T-helper 1 cell treated with Interleukin-12 subunit alpha and Interleukin-12 subunit beta and Interleukin-4 antibody, amounts not matched to agents 30 ng/mL and 1 ng/mL, for 36 hours (primary cell): ENCODE data around the gene FAM167B. TPM values are rescaled to one million over a fixed set of nuclear protein-coding genes. Genes with fewer than 3 reads are reported as not detected.

ENCODE experiments used
- intact Hi-C: fragments of 100-400 bp; cut with micrococcal nuclease; formaldehyde crosslinking; loops from one replicate; pipeline ENCODE4 v1.15.1; 2024
- total RNA-seq: library from RNA; stranded (reverse); gene quantifications from 2 replicates; pipeline ENCODE4 v1.2.3, GENCODE V29; 2022

FAM167B gene
- 0.22 and 0.68 TPM in 2 replicates for total RNA-seq

DNA sequence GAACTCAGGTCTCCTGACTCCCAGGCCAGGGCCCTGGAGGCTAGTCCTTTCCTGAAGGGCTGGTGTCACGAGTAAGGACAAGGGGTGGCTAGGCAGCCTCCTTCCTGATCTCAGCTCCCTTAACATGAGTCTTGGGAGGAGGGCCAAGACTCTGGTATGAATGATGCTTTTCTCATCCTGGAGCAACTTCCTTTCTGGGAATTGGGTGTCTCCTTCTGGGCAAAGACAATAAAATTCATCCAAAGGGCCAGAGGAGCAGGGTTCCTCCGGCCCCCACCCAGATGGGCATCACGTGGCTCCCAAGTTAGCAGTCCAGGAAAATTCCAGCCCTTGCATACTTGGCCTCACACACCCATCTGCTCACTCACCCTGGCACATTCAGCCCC lies at the start of gene FAM167B:
TSS of gene FAM167B (plus strand) at position 335 of the 386 bp plus-strand sequence. CDS start 200 bp downstream, outside the sequence.
- intact Hi-C loops, result no loop called here

GRCh38 chr1:32197837-32198236 lies 49.2 kb upstream of the FAM167B start:
- intact Hi-C loops, result no loop called here

GRCh38 chr1:32198237-32199042 lies 48.6 kb upstream of the FAM167B start:
- intact Hi-C loops, result no loop called here

DNA sequence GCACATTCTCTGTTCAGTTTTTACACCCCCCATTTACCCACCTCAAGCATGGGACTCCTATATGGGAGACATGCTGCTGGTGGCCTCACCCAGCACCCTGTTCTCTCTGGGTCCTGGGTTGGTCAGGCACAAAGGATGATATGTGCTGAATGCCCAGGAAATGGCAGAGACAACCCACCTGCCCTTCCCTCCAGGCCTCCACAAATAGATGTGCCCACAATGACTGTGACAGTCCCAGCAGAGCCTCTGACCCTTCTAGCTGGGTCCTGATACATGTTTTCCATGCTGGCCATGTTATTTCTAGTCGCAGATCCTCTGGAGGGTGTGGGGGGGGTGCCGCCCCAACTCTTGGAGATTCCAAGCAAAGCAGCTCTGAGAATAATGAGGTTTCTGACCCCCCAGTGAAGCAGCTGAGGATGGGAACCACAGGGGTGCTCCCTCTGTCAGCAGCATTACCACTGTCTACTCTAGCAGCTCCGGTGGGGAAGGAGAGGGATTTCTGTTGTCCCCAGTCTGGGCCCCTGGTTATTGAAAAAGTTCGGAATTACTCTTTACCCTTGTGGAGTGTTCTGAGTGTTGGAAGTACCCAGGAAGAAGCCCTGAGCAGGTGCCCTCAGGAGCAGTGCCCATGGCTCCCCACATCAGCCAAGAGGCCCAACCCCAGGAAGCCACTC lies 47.8 kb upstream of the FAM167B start:
- intact Hi-C loops, result no loop called here

GRCh38 chr1:32199717-32200072 lies 47.3 kb upstream of the FAM167B start:
- intact Hi-C loops, result loop anchor here (1.0 to 5.0 kb wide), 8 partner anchors 19 to 451 kb away; partner anchors contain the start of genes BSDC1, EIF3I, LCK and PTP4A2

DNA sequence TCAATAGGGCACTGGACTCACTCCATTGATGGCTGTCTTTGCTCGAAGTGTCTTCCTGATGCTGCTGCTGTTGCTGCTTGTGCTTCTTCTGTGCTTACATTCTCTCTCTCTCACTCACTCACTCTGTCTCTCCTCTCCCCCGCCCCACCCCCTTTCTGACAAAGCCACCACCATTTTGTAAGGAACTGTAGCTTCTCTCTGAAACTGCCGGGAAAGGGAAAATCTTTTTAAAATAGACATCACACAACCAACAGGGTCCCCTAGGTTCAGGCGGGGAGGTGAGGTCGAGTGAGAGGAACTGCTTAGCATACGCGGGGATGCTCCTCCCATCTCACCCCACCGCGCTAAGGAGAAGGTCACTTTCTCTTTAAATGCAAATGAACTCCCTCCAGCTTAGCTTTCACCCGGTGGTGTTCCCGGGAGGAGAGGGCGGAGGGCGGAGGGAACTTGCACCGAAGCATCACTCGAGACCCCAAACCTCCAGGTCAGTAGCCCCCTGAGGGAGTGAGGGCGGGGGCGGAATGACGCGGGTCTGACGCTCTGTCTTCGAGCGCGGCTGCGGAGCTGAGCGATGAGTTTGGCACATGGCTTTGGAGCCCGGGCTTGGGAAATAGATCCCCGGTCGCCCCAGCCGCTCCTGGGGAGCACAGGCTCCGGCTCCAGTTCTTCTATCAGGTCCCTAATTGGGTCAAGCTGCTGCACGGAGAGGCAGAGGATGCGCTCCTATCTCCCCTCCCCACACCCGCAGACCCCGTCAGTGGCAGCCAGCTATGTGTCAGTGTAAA lies 46.6 kb upstream of the FAM167B start, which contains the start of gene CCDC28B:
TSS of gene CCDC28B (plus strand) at position 370 of the 785 bp plus-strand sequence. CDS start 1,341 bp downstream, outside the sequence.
- intact Hi-C loops, result loop anchor here (1.0 to 5.0 kb wide), 9 partner anchors 20 to 450 kb away; partner anchors contain the start of genes BSDC1, EIF3I, LCK and PTP4A2

GRCh38 chr1:32201011-32201855 lies 45.8 kb upstream of the FAM167B start:
- intact Hi-C loops, result loop anchor here (1.0 to 5.0 kb wide), 5 partner anchors 50 to 450 kb away; partner anchors contain the start of genes LCK, PTP4A2, RBBP4 and ZBTB8OS

GRCh38 chr1:32204943-32205361 lies 42.1 kb upstream of the FAM167B start:
- intact Hi-C loops, result loop anchor here (1.0 to 5.0 kb wide), 5 partner anchors 17 to 268 kb away; partner anchors contain the start of genes BSDC1, EIF3I, PTP4A2 and TMEM234

GRCh38 chr1:32205401-32206370 lies 41.3 kb upstream of the FAM167B start, which contains the start of gene IQCC:
Gene IQCC (plus strand): TSS chr1:32205671. CDS start chr1:32205682, 11 bp downstream.
- intact Hi-C loops, result loop anchor here (1.0 kb wide), 3 partner anchors 17 to 189 kb away; partner anchors contain the start of genes BSDC1, EIF3I, TMEM234 and TMEM39B

DNA sequence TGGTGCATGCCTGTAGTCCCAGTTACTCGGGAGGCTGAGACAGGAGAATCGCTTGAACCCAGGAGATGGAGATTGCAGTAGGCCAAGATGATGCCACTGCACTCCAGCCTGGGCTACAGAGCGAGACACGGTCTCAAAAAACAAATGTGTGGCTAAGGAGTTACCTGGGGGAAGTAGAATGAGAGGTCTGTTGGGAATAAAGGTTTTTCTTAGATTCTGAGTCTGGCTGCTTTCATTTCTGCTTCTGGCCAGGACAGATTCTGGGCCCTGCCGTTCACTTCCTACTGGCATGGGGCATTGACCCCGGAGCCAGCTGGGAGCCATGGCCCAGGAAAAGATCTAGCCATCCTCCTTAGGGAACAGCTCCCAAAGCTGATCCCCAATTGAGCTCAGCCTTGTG lies 38.6 kb upstream of the FAM167B start:
- intact Hi-C loops, result no loop called here

DNA sequence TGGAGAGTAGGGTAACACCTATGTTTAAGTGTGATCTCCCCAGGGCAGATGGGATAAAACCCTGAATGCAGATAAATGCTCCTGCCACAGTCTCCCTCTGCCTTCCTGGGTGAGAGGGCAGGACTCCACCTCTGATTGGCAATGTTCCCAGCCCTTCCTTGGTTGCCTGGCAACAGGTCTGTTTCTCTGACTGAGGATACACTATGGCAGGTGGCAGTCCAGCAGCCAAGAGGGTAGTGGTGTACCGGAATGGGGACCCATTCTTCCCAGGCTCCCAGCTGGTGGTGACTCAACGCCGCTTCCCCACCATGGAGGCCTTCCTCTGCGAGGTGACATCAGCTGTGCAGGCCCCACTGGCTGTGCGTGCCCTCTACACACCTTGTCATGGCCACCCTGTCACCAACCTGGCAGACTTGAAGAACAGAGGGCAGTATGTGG lies 38.1 kb upstream of the FAM167B start, which contains the start of gene DCDC2B:
TSS of gene DCDC2B (plus strand) at position 199 of the 438 bp plus-strand sequence. CDS start at position 204, 5 bp downstream.
- intact Hi-C loops, result no loop called here

GRCh38 chr1:32215629-32216480 lies 31.2 kb upstream of the FAM167B start:
- intact Hi-C loops, result loop anchor here (1.0 kb wide), 3 partner anchors 104 to 198 kb away; no protein-coding TSS in a partner anchor

DNA sequence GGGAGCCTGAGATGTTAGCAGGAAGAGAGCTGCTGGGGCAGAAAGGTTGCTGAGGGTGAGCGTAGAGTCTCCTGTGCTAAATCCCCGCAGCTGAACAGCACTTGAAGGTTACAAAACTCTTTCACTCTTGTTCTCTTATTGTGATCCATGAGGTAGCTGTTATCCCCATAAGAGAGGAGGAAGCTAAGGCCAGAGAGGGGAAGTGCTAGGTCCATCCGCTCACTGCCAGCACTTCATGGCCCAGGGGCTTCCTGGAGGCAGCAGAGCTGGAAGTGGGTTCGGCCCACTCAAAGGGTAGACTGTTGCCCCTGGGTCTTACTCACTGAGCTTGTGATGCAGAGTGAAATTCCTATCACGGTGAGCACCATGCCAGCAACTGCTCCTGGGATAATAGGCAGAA lies 30.5 kb upstream of the FAM167B start:
- intact Hi-C loops, result no loop called here

- intact Hi-C loops, result no loop called here
Observed at GRCh38 chr1:32219022-32219421, 28.0 kb upstream of the FAM167B start.

- intact Hi-C loops, result no loop called here
Observed at GRCh38 chr1:32220746-32221580, 26.1 kb upstream of the FAM167B start.

DNA sequence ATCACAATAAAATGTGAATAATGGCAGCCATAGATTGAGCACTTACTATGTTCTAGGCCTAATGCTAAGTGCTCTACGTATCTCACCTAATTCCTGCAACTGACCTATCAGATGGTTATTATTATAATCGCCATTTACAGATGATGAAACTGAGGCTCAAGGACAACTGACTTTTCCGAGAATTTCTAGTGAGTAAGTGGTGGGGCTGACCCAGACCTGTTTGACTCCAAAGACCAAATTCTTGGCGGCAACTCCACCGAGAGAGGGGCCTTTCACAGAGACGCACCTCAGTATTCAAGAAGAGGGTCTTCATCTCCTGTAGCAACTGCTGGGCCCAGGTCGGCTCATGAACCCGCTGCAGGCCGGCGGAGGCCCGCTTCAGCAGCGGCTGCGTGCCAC lies 25.4 kb upstream of the FAM167B start:
- intact Hi-C loops, result no loop called here
